Lung (tissue), 12 donors: ENCODE measurements around the gene CD4. TPM values are rescaled to one million over a fixed set of nuclear protein-coding genes. Genes with fewer than 3 reads are reported as not detected.
"Not testable (repeated sequence)": the region's sequence is repeated elsewhere in the genome, so short reads cannot be mapped to it uniquely, and the experiment has no call there.

Experiments used
- ATAC-seq: fragments of 200-7000 bp; cut with Tn5 transposase; one replicate; pipeline ENCODE4 v1.9.1; 2020; ENCODE audit warnings: moderate number of reproducible peaks; ENCODE audit not compliant: insufficient read depth, low FRiP score
- DNase-seq, 3 donors: peaks; one replicate each; pipeline ENCODE4 v3.0.0-alpha.2; 2013 to 2017
- H3K27ac ChIP-seq, 2 donors: one replicate each; pipeline ENCODE4 v1.5.1; 2013; ENCODE audit warnings: mild to moderate bottlenecking in 2 of 2, moderate library complexity in 2 of 2, control low read depth in 1 of 2, inconsistent platforms in 1 of 2, low read depth in 1 of 2, low read length in 1 of 2
- H3K27me3 ChIP-seq, 3 donors: one replicate each; pipeline ENCODE4 v1.5.1; 2013; ENCODE audit warnings: low read length in 2 of 3; ENCODE audit not compliant: control insufficient read depth in 3 of 3, insufficient read depth in 3 of 3
- H3K36me3 ChIP-seq, 4 donors: one replicate each; pipeline ENCODE4 v1.5.1; 2013; ENCODE audit warnings: low read length in 4 of 4, mild to moderate bottlenecking in 1 of 4, moderate library complexity in 1 of 4; ENCODE audit not compliant: control insufficient read depth in 4 of 4, insufficient read depth in 4 of 4
- H3K4me1 ChIP-seq, 5 donors: one replicate each; pipeline ENCODE4 v1.5.1; 2013; ENCODE audit warnings: low read length in 5 of 5, mild to moderate bottlenecking in 2 of 5, moderate library complexity in 1 of 5; ENCODE audit not compliant: control insufficient read depth in 5 of 5, insufficient read depth in 5 of 5
- H3K4me3 ChIP-seq: one replicate; pipeline ENCODE4 v1.5.1; 2013; ENCODE audit warnings: mild to moderate bottlenecking, control low read depth, moderate library complexity
- H3K9ac ChIP-seq, 2 donors: one replicate each; pipeline ENCODE4 v1.5.1; 2013; ENCODE audit warnings: low read length in 2 of 2, control low read depth in 1 of 2; ENCODE audit not compliant: insufficient read depth in 1 of 2
- H3K9me3 ChIP-seq, 4 donors: one replicate each; pipeline ENCODE4 v1.5.1; 2013; ENCODE audit warnings: low read length in 3 of 4, mild to moderate bottlenecking in 1 of 4, moderate library complexity in 1 of 4; ENCODE audit not compliant: control insufficient read depth in 4 of 4, insufficient read depth in 3 of 4
- CTCF ChIP-seq: IDR thresholded peaks from 2 replicates; pipeline ENCODE4 v1.5.1; 2012; ENCODE audit warnings: mild to moderate bottlenecking; ENCODE audit errors: control extremely low read depth, extremely low read depth
- WGBS, 2 donors: extraction: QIAGEN DNeasy Blood & Tissue Kit; methylation state at CpG; one replicate each; pipeline ENCODE4 v1.1.7; 2013; 5-methylcytosine and 5-hydroxymethylcytosine counted together
- polyA plus RNA-seq, 2 donors: library from polyadenylated mRNA; stranded (reverse); fragments of 200-250 nt; gene quantifications; one replicate each; pipeline ENCODE4 v1.2.1, GENCODE V29; 2013
- total RNA-seq, 2 donors: library from RNA; depleted of rRNA in 1 of 2; stranded (reverse); fragments of >200 nt in 1 of 2; gene quantifications; one replicate each; pipeline ENCODE4 v1.2.1, GENCODE V29; 2014 to 2021
- donor health status: control.
- donor health status: control.
- donor health status: Bipolar disorder and iron deficiency.
- donor health status: healthy.
- donor health status: DM: yes; HTN: yes; CAD: no.

Gene CD4
- total and polyA plus RNA-seq, 4 donors, result 20.6 to 83.7 (median 53.0) TPM

- Histone ChIP-seq H3K27me3 (no peaks in the 10 kb centered on the region), H3K27ac (no peak overlapping the region), H3K9me3 (no peaks in the 10 kb centered on the region), H3K4me3 (no peak overlapping the region), H3K9ac (no peak overlapping the region), H3K36me3 (peaks cover 26 to 58% (median 50%) of the 10 kb centered on the region in 4 donors), H3K4me1 (no peaks in the 10 kb centered on the region)
- no peak for ATAC-seq
- WGBS, 2 donors, result 97 to 98% methylated on average over 9 of the region's 9 CpGs
- no peak for TF ChIP-seq CTCF
- no peak for DNase-seq
These were observed 72.1 kb downstream of the CD4 start for GRCh38 chr12:6861391-6861790.

GRCh38 chr12:6863033-6863432, 73.7 kb downstream of the CD4 start:
- H3K4me3 ChIP-seq, result no peak overlapping the region

GRCh38 chr12:6863586-6864321, 74.4 kb downstream of the CD4 start:
- Histone ChIP-seq H3K27me3 (no peaks in the 10 kb centered on the region), H3K4me1 (peaks cover 0 to 12% (median 4%) of the 10 kb centered on the region in 5 donors), H3K4me3 (no peak overlapping the region), H3K27ac (no peak overlapping the region), H3K9ac (no peak overlapping the region), H3K9me3 (no peaks in the 10 kb centered on the region), H3K36me3 (peaks cover 16 to 44% (median 28%) of the 10 kb centered on the region in 4 donors)
- WGBS, 2 donors, result 96 to 98% methylated on average over 16 of the region's 16 CpGs
- no peak for ATAC-seq
- no peak for TF ChIP-seq CTCF
- DNase-seq, result no peak

More at GRCh38 chr12:6863033-6863432, 73.7 kb downstream of the CD4 start:
- peaks cover 22 to 49% (median 35%) of the 10 kb centered on the region in 4 donors for H3K36me3 ChIP-seq
- H3K27ac ChIP-seq, result no peak overlapping the region
- WGBS, 2 donors, result 92 to 96% methylated on average over 11 of the region's 11 CpGs
- DNase-seq (no peak), ATAC-seq (no peak)
- no peak for TF ChIP-seq CTCF
- no peak overlapping the region for H3K9ac ChIP-seq
- peaks cover 0 to 6% (median 0%) of the 10 kb centered on the region in 5 donors for H3K4me1 ChIP-seq
- no peaks in the 10 kb centered on the region for H3K27me3 ChIP-seq
- no peaks in the 10 kb centered on the region for H3K9me3 ChIP-seq

- H3K27ac ChIP-seq, H3K4me3 ChIP-seq, DNase-seq, ATAC-seq, H3K9me3 ChIP-seq, H3K27me3 ChIP-seq, H3K9ac ChIP-seq: not testable (repeated sequence)
- 94 to 95% methylated on average over 5 of the region's 5 CpGs for WGBS, 2 donors
- Histone ChIP-seq H3K36me3 (peaks cover 9 to 44% (median 34%) of the 10 kb centered on the region in 4 donors), H3K4me1 (peaks cover 0 to 23% (median 10%) of the 10 kb centered on the region in 5 donors)
These were observed 76.0 kb downstream of the CD4 start for GRCh38 chr12:6865307-6865706.
